ENCODE measurements around the gene CUEDC1. TPM values are rescaled to one million over a fixed set of nuclear protein-coding genes. Genes with fewer than 3 reads are reported as not detected.

CUEDC1 gene
- total and polyA plus RNA-seq, 2 of the 13 experiments (the other 11 are each of a cell fraction or from before 2014, with no cell fraction given) = 7.4 to 12.9 TPM

DNA sequence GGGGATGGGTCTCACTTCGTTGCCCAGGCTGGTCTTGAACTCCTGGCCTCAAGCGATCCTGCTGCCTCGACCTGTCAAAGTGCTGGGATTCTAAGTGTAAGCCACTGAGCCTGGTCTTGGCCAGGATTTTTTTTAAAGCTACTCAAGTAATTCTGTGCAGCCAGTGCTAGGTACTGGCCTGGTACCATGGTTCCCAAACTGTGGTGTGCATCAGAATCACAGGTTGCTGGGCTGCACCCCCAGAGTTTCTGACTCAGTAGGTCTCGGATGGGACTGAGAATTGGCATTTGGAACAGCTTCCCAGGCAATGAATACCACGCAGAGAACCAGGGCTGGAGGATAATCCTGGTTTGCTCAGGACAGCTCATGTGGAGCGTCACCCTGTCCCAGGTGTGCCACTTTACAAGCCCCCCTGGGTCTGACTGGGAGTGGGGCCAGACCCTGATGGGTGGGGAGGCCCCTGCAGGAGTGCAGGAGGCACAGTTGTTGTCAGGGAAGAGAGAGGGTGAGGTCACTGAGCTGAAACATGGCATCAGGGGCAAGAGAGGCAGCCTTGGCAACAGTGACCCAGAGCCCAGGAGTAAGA, 94.7 kb downstream of the CUEDC1 start (continued):
- TF ChIP-seq, protein P1, sequence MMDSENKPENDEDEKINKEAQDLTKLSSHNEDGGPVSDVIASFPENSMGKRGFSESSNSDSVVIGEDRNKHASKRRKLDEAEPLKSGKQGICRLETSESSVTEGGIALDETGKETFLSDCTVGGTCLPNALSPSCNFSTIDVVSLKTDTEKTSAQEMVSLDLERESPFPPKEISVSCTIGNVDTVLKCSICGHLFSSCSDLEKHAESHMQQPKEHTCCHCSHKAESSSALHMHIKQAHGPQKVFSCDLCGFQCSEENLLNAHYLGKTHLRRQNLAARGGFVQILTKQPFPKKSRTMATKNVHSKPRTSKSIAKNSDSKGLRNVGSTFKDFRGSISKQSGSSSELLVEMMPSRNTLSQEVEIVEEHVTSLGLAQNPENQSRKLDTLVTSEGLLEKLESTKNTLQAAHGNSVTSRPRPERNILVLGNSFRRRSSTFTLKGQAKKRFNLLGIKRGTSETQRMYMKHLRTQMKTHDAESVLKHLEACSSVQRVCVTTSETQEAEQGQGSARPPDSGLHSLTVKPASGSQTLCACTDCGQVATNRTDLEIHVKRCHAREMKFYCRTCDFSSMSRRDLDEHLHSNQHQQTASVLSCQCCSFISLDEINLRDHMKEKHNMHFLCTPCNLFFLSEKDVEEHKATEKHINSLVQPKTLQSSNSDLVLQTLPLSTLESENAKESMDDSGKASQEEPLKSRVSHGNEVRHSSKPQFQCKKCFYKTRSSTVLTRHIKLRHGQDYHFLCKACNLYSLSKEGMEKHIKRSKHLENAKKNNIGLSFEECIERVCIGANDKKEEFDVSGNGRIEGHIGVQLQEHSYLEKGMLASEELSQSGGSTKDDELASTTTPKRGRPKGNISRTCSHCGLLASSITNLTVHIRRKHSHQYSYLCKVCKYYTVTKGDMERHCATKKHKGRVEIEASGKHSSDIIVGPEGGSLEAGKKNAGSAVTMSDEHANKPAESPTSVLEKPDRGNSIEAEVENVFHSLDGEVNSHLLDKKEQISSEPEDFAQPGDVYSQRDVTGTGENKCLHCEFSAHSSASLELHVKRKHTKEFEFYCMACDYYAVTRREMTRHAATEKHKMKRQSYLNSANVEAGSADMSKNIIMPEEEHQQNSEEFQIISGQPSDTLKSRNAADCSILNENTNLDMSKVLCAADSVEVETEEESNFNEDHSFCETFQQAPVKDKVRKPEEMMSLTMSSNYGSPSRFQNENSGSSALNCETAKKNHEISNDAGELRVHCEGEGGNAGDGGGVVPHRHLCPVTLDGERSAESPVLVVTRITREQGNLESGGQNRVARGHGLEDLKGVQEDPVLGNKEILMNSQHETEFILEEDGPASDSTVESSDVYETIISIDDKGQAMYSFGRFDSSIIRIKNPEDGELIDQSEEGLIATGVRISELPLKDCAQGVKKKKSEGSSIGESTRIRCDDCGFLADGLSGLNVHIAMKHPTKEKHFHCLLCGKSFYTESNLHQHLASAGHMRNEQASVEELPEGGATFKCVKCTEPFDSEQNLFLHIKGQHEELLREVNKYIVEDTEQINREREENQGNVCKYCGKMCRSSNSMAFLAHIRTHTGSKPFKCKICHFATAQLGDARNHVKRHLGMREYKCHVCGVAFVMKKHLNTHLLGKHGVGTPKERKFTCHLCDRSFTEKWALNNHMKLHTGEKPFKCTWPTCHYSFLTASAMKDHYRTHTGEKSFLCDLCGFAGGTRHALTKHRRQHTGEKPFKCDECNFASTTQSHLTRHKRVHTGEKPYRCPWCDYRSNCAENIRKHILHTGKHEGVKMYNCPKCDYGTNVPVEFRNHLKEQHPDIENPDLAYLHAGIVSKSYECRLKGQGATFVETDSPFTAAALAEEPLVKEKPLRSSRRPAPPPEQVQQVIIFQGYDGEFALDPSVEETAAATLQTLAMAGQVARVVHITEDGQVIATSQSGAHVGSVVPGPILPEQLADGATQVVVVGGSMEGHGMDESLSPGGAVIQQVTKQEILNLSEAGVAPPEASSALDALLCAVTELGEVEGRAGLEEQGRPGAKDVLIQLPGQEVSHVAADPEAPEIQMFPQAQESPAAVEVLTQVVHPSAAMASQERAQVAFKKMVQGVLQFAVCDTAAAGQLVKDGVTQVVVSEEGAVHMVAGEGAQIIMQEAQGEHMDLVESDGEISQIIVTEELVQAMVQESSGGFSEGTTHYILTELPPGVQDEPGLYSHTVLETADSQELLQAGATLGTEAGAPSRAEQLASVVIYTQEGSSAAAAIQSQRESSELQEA (CRISPR knock-in tag; IDR thresholded peaks at IDR 0.05; ENCODE audit: not compliant biosample characterization) = peak; percentile 48
- TF ChIP-seq MED13 (CRISPR knock-in tag; IDR thresholded peaks at IDR 0.05) = no peak
- no peak for TF ChIP-seq SMAD3 (CRISPR knock-in tag; IDR thresholded peaks at IDR 0.05)
- TF ChIP-seq U2AF1 (optimal IDR thresholded peaks at IDR 0.05; ENCODE audit: low read depth, low read length) = peak; percentile 12
- TF ChIP-seq STAG1 (CRISPR knock-in tag; IDR thresholded peaks at IDR 0.05) = no peak
- TF ChIP-seq, protein P2, sequence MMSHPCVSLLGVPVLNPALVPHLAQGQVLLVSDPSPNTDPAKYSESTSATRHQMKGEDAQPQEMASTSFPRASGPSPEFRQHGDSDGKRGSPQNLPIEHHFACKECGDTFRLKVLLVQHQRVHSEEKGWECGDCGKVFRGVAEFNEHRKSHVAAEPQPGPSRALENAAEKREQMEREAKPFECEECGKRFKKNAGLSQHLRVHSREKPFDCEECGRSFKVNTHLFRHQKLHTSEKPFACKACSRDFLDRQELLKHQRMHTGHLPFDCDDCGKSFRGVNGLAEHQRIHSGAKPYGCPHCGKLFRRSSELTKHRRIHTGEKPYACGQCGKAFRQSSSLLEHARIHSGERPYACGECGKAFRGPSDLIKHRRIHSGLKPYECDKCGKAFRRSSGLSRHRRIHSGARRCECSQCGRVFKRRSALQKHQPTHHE (CRISPR knock-in tag; IDR thresholded peaks at IDR 0.05; ENCODE audit: borderline replicate concordance) = 0 out of 2 replicates have a peak, but pooled peaks have one; percentile 18
- TF ChIP-seq, protein P3, sequence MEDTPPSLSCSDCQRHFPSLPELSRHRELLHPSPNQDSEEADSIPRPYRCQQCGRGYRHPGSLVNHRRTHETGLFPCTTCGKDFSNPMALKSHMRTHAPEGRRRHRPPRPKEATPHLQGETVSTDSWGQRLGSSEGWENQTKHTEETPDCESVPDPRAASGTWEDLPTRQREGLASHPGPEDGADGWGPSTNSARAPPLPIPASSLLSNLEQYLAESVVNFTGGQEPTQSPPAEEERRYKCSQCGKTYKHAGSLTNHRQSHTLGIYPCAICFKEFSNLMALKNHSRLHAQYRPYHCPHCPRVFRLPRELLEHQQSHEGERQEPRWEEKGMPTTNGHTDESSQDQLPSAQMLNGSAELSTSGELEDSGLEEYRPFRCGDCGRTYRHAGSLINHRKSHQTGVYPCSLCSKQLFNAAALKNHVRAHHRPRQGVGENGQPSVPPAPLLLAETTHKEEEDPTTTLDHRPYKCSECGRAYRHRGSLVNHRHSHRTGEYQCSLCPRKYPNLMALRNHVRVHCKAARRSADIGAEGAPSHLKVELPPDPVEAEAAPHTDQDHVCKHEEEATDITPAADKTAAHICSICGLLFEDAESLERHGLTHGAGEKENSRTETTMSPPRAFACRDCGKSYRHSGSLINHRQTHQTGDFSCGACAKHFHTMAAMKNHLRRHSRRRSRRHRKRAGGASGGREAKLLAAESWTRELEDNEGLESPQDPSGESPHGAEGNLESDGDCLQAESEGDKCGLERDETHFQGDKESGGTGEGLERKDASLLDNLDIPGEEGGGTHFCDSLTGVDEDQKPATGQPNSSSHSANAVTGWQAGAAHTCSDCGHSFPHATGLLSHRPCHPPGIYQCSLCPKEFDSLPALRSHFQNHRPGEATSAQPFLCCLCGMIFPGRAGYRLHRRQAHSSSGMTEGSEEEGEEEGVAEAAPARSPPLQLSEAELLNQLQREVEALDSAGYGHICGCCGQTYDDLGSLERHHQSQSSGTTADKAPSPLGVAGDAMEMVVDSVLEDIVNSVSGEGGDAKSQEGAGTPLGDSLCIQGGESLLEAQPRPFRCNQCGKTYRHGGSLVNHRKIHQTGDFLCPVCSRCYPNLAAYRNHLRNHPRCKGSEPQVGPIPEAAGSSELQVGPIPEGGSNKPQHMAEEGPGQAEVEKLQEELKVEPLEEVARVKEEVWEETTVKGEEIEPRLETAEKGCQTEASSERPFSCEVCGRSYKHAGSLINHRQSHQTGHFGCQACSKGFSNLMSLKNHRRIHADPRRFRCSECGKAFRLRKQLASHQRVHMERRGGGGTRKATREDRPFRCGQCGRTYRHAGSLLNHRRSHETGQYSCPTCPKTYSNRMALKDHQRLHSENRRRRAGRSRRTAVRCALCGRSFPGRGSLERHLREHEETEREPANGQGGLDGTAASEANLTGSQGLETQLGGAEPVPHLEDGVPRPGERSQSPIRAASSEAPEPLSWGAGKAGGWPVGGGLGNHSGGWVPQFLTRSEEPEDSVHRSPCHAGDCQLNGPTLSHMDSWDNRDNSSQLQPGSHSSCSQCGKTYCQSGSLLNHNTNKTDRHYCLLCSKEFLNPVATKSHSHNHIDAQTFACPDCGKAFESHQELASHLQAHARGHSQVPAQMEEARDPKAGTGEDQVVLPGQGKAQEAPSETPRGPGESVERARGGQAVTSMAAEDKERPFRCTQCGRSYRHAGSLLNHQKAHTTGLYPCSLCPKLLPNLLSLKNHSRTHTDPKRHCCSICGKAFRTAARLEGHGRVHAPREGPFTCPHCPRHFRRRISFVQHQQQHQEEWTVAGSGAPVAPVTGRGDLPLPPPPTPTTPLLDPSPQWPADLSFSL (CRISPR knock-in tag; IDR thresholded peaks at IDR 0.05) = 0 out of 2 replicates have a peak, but pooled peaks have one; percentile 5
- no peak for TF ChIP-seq ZFP36L1 (CRISPR knock-in tag; IDR thresholded peaks at IDR 0.05)
- TF ChIP-seq, protein P4, sequence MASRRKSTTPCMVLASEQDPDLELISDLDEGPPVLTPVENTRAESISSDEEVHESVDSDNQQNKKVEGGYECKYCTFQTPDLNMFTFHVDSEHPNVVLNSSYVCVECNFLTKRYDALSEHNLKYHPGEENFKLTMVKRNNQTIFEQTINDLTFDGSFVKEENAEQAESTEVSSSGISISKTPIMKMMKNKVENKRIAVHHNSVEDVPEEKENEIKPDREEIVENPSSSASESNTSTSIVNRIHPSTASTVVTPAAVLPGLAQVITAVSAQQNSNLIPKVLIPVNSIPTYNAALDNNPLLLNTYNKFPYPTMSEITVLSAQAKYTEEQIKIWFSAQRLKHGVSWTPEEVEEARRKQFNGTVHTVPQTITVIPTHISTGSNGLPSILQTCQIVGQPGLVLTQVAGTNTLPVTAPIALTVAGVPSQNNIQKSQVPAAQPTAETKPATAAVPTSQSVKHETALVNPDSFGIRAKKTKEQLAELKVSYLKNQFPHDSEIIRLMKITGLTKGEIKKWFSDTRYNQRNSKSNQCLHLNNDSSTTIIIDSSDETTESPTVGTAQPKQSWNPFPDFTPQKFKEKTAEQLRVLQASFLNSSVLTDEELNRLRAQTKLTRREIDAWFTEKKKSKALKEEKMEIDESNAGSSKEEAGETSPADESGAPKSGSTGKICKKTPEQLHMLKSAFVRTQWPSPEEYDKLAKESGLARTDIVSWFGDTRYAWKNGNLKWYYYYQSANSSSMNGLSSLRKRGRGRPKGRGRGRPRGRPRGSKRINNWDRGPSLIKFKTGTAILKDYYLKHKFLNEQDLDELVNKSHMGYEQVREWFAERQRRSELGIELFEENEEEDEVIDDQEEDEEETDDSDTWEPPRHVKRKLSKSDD (CRISPR knock-in tag; IDR thresholded peaks at IDR 0.05; ENCODE audit: low read depth) = no peak

All from HepG2 (cell line).